Transverse colon (tissue), 4 donors: Measurements from ENCODE around the gene CFAP73.

Source experiments
- POLR2AphosphoS5 ChIP-seq, 3 donors: sonication (generic); formaldehyde crosslinking; IDR thresholded peaks; one replicate each; pipeline ENCODE4 v1.6.1; 2016; ENCODE audit warnings: antibody characterized with exemption in 3 of 3
- TF ChIP-seq, protein P1 (sequence below), 5 experiments: fragments of 200-600 bp in 3 of 5; fragments of 450-650 bp in 2 of 5; sonication (generic) in 3 of 5; IDR thresholded peaks; 1 replicate in 2 of 5; 2 replicates in 3 of 5; pipeline ENCODE4 v1.5.1; 2016 to 2017; ENCODE audit warnings: antibody characterized with exemption in 5 of 5, inconsistent platforms in 3 of 5, mild to moderate bottlenecking in 2 of 5, moderate library complexity in 1 of 5

- TF ChIP-seq POLR2AphosphoS5 (IDR thresholded peaks at IDR 0.05), result no peak
- TF ChIP-seq, protein P1, sequence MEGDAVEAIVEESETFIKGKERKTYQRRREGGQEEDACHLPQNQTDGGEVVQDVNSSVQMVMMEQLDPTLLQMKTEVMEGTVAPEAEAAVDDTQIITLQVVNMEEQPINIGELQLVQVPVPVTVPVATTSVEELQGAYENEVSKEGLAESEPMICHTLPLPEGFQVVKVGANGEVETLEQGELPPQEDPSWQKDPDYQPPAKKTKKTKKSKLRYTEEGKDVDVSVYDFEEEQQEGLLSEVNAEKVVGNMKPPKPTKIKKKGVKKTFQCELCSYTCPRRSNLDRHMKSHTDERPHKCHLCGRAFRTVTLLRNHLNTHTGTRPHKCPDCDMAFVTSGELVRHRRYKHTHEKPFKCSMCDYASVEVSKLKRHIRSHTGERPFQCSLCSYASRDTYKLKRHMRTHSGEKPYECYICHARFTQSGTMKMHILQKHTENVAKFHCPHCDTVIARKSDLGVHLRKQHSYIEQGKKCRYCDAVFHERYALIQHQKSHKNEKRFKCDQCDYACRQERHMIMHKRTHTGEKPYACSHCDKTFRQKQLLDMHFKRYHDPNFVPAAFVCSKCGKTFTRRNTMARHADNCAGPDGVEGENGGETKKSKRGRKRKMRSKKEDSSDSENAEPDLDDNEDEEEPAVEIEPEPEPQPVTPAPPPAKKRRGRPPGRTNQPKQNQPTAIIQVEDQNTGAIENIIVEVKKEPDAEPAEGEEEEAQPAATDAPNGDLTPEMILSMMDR (IDR thresholded peaks at IDR 0.05), result no peak
Measured at GRCh38 chr12:113180333-113180732, 30.8 kb downstream of the CFAP73 start.
